Uterus (tissue), 4 donors: ENCODE results near the gene TMEM229A. TPM values are rescaled to one million over a fixed set of nuclear protein-coding genes. Genes with fewer than 3 reads are reported as not detected.
"Not testable (repeated sequence)": the region's sequence is repeated elsewhere in the genome, so short reads cannot be mapped to it uniquely, and the experiment has no call there.

Source experiments
- DNase-seq, 2 donors: peaks; one replicate each; pipeline ENCODE4 v3.0.0-alpha.2; 2019 to 2020
- H3K27ac ChIP-seq, 2 donors: fragments of 200-600 bp; sonication (generic); 1 replicate in 1 of 2; 2 replicates in 1 of 2; pipeline ENCODE4 v1.5.1; 2016 to 2018
- H3K27me3 ChIP-seq, 2 donors: fragments of 200-600 bp; sonication (generic); one replicate each; pipeline ENCODE4 v1.5.1; 2018 to 2019; ENCODE audit warnings: control low read depth in 1 of 2
- H3K36me3 ChIP-seq, 2 donors: fragments of 200-600 bp; sonication (generic); one replicate each; pipeline ENCODE4 v1.5.1; 2019; ENCODE audit warnings: control low read depth in 1 of 2
- H3K4me1 ChIP-seq, 2 donors: fragments of 200-600 bp; sonication (generic); one replicate each; pipeline ENCODE4 v1.5.1; 2018 to 2019; ENCODE audit warnings: control low read depth in 1 of 2
- H3K4me3 ChIP-seq, 2 donors: fragments of 200-600 bp; sonication (generic); 1 replicate in 1 of 2; 2 replicates in 1 of 2; pipeline ENCODE4 v1.5.1; 2018 to 2019; ENCODE audit warnings: mild to moderate bottlenecking in 1 of 2
- H3K9me3 ChIP-seq, 2 donors: fragments of 200-600 bp; sonication (generic); one replicate each; pipeline ENCODE4 v1.5.1; 2019; ENCODE audit warnings: control low read depth in 1 of 2
- POLR2A ChIP-seq, 2 donors: fragments of 450-650 bp; IDR thresholded peaks; one replicate each; pipeline ENCODE4 v1.6.1; 2016; ENCODE audit warnings: antibody characterized with exemption in 2 of 2, mild to moderate bottlenecking in 1 of 2, moderate library complexity in 1 of 2
- intact Hi-C: fragments of 100-400 bp; cut with DNase I; formaldehyde crosslinking; loops from one replicate; pipeline ENCODE4 v1.15.1; 2023; ENCODE audit warnings: low total_unique reads
- total RNA-seq, 4 donors: library from RNA; depleted of rRNA in 3 of 4; stranded (reverse); fragments of >200 nt in 3 of 4; gene quantifications; one replicate each; pipeline versions ENCODE4 v1.1.0 to v1.2.4, GENCODE V29; 2014 to 2023
- TF ChIP-seq, protein P1 (sequence below), 4 experiments: fragments of 200-600 bp in 2 of 4; fragments of 450-650 bp in 2 of 4; sonication (generic) in 2 of 4; IDR thresholded peaks; one replicate each; pipeline ENCODE4 v1.5.1; 2016 to 2019; ENCODE audit warnings: antibody characterized with exemption in 4 of 4, mild to moderate bottlenecking in 2 of 4, moderate library complexity in 1 of 4
- donor health status: DM: yes; HTN: yes; CAD: no.

Gene TMEM229A
- total RNA-seq, 4 donors from 2014 or later, result 7.1 TPM; not detected in 3

DNA sequence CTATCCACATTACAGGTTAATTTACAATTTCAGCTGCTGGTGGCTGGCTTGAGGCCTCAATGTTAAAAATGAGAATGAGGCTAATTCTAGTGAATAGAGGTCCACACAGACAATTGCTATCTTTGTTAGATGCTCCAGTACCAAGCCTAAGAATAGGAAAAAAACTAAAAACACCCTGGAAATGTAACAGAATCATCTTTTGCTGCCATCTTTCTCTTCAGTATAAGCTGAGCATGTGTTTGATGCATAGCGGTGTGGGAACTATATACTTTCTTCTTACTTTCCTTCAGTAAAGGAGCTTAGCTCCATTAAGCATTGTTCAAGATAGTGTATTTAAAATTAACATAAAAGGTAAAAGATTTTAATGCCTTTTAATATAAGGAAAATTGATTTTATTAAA lies 5.6 kb downstream of the TMEM229A start:
- Histone ChIP-seq H3K36me3 (no peaks in the 10 kb centered on the region), H3K9me3 (no peaks in the 10 kb centered on the region), H3K4me1 (no peaks in the 10 kb centered on the region), H3K4me3 (no peak overlapping the region), H3K27ac (no peak overlapping the region), H3K27me3 (peaks cover 0 to 14% of the 10 kb centered on the region in 2 donors)
- no peak for DNase-seq
- TF ChIP-seq POLR2A (IDR thresholded peaks at IDR 0.05), result no peak
- TF ChIP-seq, protein P1, sequence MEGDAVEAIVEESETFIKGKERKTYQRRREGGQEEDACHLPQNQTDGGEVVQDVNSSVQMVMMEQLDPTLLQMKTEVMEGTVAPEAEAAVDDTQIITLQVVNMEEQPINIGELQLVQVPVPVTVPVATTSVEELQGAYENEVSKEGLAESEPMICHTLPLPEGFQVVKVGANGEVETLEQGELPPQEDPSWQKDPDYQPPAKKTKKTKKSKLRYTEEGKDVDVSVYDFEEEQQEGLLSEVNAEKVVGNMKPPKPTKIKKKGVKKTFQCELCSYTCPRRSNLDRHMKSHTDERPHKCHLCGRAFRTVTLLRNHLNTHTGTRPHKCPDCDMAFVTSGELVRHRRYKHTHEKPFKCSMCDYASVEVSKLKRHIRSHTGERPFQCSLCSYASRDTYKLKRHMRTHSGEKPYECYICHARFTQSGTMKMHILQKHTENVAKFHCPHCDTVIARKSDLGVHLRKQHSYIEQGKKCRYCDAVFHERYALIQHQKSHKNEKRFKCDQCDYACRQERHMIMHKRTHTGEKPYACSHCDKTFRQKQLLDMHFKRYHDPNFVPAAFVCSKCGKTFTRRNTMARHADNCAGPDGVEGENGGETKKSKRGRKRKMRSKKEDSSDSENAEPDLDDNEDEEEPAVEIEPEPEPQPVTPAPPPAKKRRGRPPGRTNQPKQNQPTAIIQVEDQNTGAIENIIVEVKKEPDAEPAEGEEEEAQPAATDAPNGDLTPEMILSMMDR (IDR thresholded peaks at IDR 0.05), result no peak
- intact Hi-C loops, result no loop called here

DNA sequence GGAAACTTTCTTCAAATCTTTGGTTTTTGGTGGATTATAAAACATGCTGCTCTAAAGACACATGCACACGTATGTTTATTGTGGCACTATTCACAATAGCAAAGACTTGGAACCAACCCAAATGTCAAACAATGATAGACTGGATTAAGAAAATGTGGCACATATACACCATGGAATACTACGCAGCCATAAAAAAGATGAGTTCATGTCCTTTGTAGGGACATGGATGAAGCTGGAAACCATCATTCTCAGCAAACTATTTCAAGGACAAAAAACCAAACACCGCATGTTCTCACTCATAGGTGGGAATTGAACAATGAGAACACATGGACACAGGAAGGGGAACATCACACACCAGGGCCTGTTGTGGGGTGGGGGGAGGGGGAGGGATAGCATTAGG lies 8.5 kb downstream of the TMEM229A start:
- H3K9me3 ChIP-seq, DNase-seq, intact Hi-C loops, H3K4me3 ChIP-seq, H3K27ac ChIP-seq, H3K36me3 ChIP-seq, H3K27me3 ChIP-seq, H3K4me1 ChIP-seq: not testable (repeated sequence)

DNA sequence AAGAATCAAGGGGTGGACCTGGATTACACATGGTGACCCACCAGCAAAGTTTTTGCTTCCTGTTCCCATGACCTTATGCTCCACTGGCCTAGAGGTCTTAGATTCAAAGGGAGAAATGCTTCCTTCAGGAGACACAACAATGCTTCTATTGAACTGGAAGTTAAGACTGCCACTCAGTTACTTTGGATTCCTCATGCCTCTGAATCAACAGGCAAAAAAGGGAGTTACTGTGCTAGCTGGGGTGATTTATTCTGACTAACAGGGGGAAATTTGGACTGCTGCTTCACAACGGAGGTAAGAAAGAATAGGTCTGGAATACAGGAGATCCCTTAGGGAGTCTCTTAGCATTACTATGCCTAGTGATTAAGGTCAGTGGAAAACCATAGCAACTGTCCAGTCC lies 10.3 kb downstream of the TMEM229A start:
- Histone ChIP-seq H3K4me3 (no peak overlapping the region), H3K27ac (no peak overlapping the region), H3K9me3 (no peaks in the 10 kb centered on the region), H3K36me3 (no peaks in the 10 kb centered on the region), H3K27me3 (no peaks in the 10 kb centered on the region), H3K4me1 (no peaks in the 10 kb centered on the region)
- no peak for DNase-seq
- TF ChIP-seq, protein P1 (IDR thresholded peaks at IDR 0.05), result no peak
- no peak for TF ChIP-seq POLR2A (IDR thresholded peaks at IDR 0.05)
- intact Hi-C loops, result no loop called here

DNA sequence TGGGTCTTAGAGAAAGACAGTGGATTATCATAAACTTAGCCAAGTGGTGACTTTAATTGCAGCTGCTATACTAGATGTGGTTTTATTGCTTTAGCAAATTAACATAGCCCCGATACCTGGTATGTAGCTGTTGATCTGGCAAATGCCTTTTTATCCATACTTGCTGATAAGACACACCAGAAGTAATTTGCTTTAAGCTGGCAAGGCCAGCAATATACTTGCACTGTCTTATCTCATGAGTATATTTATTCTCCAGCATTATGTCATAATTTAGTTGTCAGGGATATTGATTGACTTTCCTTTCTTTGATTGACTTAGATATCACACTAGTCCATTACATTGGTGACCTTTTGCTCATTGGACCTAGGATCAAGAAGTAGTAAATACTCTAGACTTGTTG lies 12.8 kb downstream of the TMEM229A start:
- intact Hi-C loops, result no loop called here
- TF ChIP-seq, protein P1 (IDR thresholded peaks at IDR 0.05), result no peak
- no peak for TF ChIP-seq POLR2A (IDR thresholded peaks at IDR 0.05)
- H3K36me3 ChIP-seq, result no peaks in the 10 kb centered on the region
- H3K4me1 ChIP-seq, result no peaks in the 10 kb centered on the region
- H3K4me3 ChIP-seq, result no peak overlapping the region
- no peak overlapping the region for H3K27ac ChIP-seq
- no peaks in the 10 kb centered on the region for H3K27me3 ChIP-seq
- DNase-seq, result no peak
- no peaks in the 10 kb centered on the region for H3K9me3 ChIP-seq

DNA sequence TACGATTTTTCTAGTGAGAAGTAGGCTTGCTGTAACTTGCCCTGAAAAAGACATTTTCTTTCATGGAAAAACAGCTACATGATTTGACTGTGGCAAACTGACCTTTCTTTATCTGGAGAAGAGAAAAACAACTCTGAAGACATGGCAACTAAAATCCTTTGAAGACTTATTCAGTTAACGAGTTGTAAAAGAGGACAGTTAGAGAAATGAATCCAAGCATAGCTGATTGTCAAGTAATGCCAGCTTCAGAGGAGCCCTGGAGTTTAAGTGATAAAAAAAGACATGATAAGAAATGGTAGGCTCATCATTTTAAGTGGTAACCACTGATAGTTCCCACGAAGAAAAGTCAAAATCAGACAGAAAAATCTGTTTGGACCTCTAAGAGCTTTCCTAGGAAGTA lies 19.6 kb downstream of the TMEM229A start:
- Histone ChIP-seq H3K27me3 (no peaks in the 10 kb centered on the region), H3K9me3 (no peaks in the 10 kb centered on the region), H3K36me3 (no peaks in the 10 kb centered on the region), H3K4me1 (no peaks in the 10 kb centered on the region), H3K27ac (no peak overlapping the region), H3K4me3 (no peak overlapping the region)
- intact Hi-C loops, result no loop called here
- DNase-seq, result no peak
- TF ChIP-seq, protein P1 (IDR thresholded peaks at IDR 0.05), result no peak
- TF ChIP-seq POLR2A (IDR thresholded peaks at IDR 0.05), result no peak

DNA sequence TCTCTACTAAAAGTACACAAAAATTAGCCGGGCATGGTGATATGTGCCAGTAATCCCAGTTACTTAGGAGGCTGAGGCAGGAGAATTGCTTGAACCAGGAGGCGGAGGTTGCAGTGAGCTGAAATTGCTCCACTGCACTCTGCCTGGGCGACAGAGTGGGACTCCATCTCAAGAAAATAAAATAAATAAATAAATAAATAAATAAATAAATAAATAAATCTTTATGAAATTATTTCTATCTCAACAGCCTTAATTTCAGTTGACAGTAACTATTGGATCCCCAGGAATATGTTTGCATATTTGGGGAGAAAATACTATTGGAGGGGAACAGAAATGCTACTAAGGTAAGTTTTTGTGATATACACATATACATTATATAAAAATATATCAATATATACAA lies 20.0 kb downstream of the TMEM229A start:
- Histone ChIP-seq H3K4me3 (no peak overlapping the region), H3K27ac (no peak overlapping the region), H3K27me3 (no peaks in the 10 kb centered on the region), H3K9me3 (no peaks in the 10 kb centered on the region), H3K4me1 (no peaks in the 10 kb centered on the region), H3K36me3 (no peaks in the 10 kb centered on the region)
- TF ChIP-seq, protein P1 (IDR thresholded peaks at IDR 0.05), result no peak
- TF ChIP-seq POLR2A (IDR thresholded peaks at IDR 0.05), result no peak
- no peak for DNase-seq
- intact Hi-C loops, result no loop called here
